K562 (cell line): ENCODE data around the gene LONRF2. TPM values are rescaled to one million over a fixed set of nuclear protein-coding genes. Genes with fewer than 3 reads are reported as not detected.
"Not testable (repeated sequence)": the region's sequence is repeated elsewhere in the genome, so short reads cannot be mapped to it uniquely, and the experiment has no call there.

ENCODE experiments used
- ATAC-seq: fragments of 200-7000 bp; cut with Tn5 transposase; 3 replicates; pipeline ENCODE4 v1.9.1; 2020; ENCODE audit warnings: moderate library complexity
- BruUV-seq: library from RNA; stranded (reverse); fragments of 400-500 nt; replicated peaks from 2 replicates; lab custom pipeline; 2021; lab: Mats Ljungman, UMichigan
- CTCF ChIA-PET: fragments of 300-600 bp; formaldehyde crosslinking; extraction: SDS; loops from one replicate; lab custom pipeline; 2021; ENCODE audit warnings: low intra/inter-chr PET ratio; lab: Yijun Ruan, JAX
- POLR2A ChIA-PET: fragments of 300-600, 350-650 bp; sonication (Branson Sonifier 250); formaldehyde crosslinking; extraction: SDS; loops from one replicate; lab custom pipeline; 2021; ENCODE audit warnings: antibody characterized with exemption, inconsistent platforms; lab: Yijun Ruan, JAX
- DNase-seq, 4 experiments: peaks; one replicate each; pipeline versions ENCODE4 v3.0.0 to v3.0.0-alpha.2; 2011 to 2018; ENCODE audit warnings: low spot score in 3 of 4, mixed read lengths in 3 of 4; ENCODE audit errors: extremely low read depth in 1 of 4
- FAIRE-seq: peaks from 2 replicates; lab custom pipeline; 2011; peaks lifted over from hg19 to GRCh38; lab: Jason Lieb, UNC
- H2AFZ ChIP-seq: 2 replicates; pipeline ENCODE4 v1.6.0; 2011; ENCODE audit warnings: low read depth, low read length, control low read depth, inconsistent platforms
- H3K27ac ChIP-seq: fragments of 200-600 bp; 3 replicates; pipeline ENCODE4 v1.8.0; 2011; ENCODE audit warnings: low read depth, mild to moderate bottlenecking, control low read depth, inconsistent platforms, low read length, moderate library complexity, mixed read lengths; ENCODE audit errors: extremely low read depth
- H3K27me3 ChIP-seq, 2 experiments: fragments of 300-600 bp in 1 of 2; 2 replicates in 1 of 2; 3 replicates in 1 of 2; pipeline versions ENCODE4 v1.6.0 to v1.8.0; 2011; ENCODE audit warnings: inconsistent platforms in 2 of 2, low read length in 2 of 2, mild to moderate bottlenecking in 1 of 2, mixed read lengths in 1 of 2, moderate library complexity in 1 of 2; ENCODE audit not compliant: control insufficient read depth in 2 of 2, insufficient read depth in 2 of 2
- H3K36me3 ChIP-seq: fragments of 300-600 bp; 3 replicates; pipeline ENCODE4 v1.8.0; 2011; ENCODE audit warnings: mild to moderate bottlenecking, low read length, inconsistent platforms; ENCODE audit not compliant: control insufficient read depth, insufficient read depth
- H3K4me1 ChIP-seq, 2 experiments: fragments of 200-600 bp in 1 of 2; replicated peaks in 1 of 2; 2 replicates in 1 of 2; 3 replicates in 1 of 2; pipeline versions ENCODE4 v1.5.1 to v1.8.0; 2011; ENCODE audit warnings: inconsistent platforms in 2 of 2, low read length in 2 of 2, mild to moderate bottlenecking in 1 of 2, mixed read lengths in 1 of 2, moderate library complexity in 1 of 2; ENCODE audit not compliant: control insufficient read depth in 2 of 2, insufficient read depth in 2 of 2
- H3K4me2 ChIP-seq: 2 replicates; pipeline ENCODE4 v1.6.1; 2011; ENCODE audit warnings: low read length, control low read depth, inconsistent platforms, mixed read lengths; ENCODE audit not compliant: insufficient read depth
- H3K4me3 ChIP-seq: fragments of 200-600 bp; sonication (generic), shearing (Covaris generic); 2 replicates; pipeline ENCODE4 v1.5.1; 2016; ENCODE audit warnings: control low read depth, inconsistent platforms
- H3K79me2 ChIP-seq: fragments of 200-600 bp; 3 replicates; pipeline ENCODE4 v1.8.0; 2011; ENCODE audit warnings: low read length, inconsistent platforms; ENCODE audit not compliant: control insufficient read depth, insufficient read depth
- H3K9ac ChIP-seq, 2 experiments: 2 replicates each; pipeline versions ENCODE4 v1.6.0 to v1.6.1; 2011; ENCODE audit warnings: low read depth in 2 of 2, low read length in 2 of 2, control low read depth in 1 of 2, inconsistent platforms in 1 of 2, mild to moderate bottlenecking in 1 of 2, mixed read lengths in 1 of 2; ENCODE audit not compliant: insufficient read depth in 1 of 2
- H3K9me1 ChIP-seq: one replicate; pipeline ENCODE4 v1.6.0; 2011; ENCODE audit warnings: inconsistent platforms, mild to moderate bottlenecking, low read length, moderate library complexity; ENCODE audit not compliant: control insufficient read depth, insufficient read depth
- H3K9me3 ChIP-seq: replicated peaks from 2 replicates; pipeline ENCODE4 v1.5.1; 2011; ENCODE audit warnings: low read depth, low read length, inconsistent platforms; ENCODE audit not compliant: control insufficient read depth, insufficient read depth
- H4K20me1 ChIP-seq: replicated peaks from 2 replicates; pipeline ENCODE4 v1.6.1; 2011; ENCODE audit warnings: low read length, inconsistent platforms, mixed read lengths; ENCODE audit not compliant: control insufficient read depth, insufficient read depth
- CHD4 ChIP-seq: fragments of 200-600 bp; sonication (generic); IDR thresholded peaks from 3 replicates; pipeline ENCODE4 v1.6.1; 2012; ENCODE audit warnings: low read depth, mild to moderate bottlenecking, mixed read lengths, low read length, inconsistent platforms; ENCODE audit not compliant: insufficient read depth, insufficient replicate concordance, poor library complexity, severe bottlenecking
- TEAD2 ChIP-seq: fragments of 450-650 bp; IDR thresholded peaks from 2 replicates; pipeline ENCODE4 v1.6.1; 2016; ENCODE audit warnings: missing genetic modification characterization, control low read depth, missing compliant biosample characterization
- ZNF444 ChIP-seq: fragments of 250-450 bp; sonication (Bioruptor Pico); IDR thresholded peaks from 2 replicates; pipeline ENCODE4 v1.4.0; 2020; ENCODE audit warnings: mild to moderate bottlenecking, moderate library complexity
- WGBS: fragments of 100-300 bp; shearing (Covaris generic); methylation state at CpG from one replicate; pipeline ENCODE4 v1.1.6; 2016; ENCODE audit warnings: low coverage, mixed read lengths; ENCODE audit not compliant: insufficient coverage; ENCODE audit errors: missing lambda C conversion rate; 5-methylcytosine and 5-hydroxymethylcytosine counted together
- in situ Hi-C: fragments of 300-500 bp; cut with MboI; formaldehyde crosslinking; loops from 4 replicates; pipeline ENCODE4 v1.15.0; 2018; ENCODE audit warnings: inconsistent platforms, mixed read lengths
- intact Hi-C: fragments of 100-400 bp; cut with micrococcal nuclease; formaldehyde crosslinking; loops from 2 replicates; pipeline ENCODE4 v1.14.2; 2022
- polyA plus RNA-seq, 8 experiments: library from polyadenylated mRNA; depleted of rRNA in 4 of 8; stranded (reverse) in 5 of 8; unstranded in 3 of 8; fragments of >200 nt; fragmentation: Nextera tagmentation in 2 of 8; fragmentation: Illumina TruSeq in 1 of 8; extraction: Ambion mirVana in 2 of 8; extraction: Trizol in 1 of 8; gene quantifications; 2 replicates each; pipeline versions ENCODE4 v1.2.1 to v1.2.3, GENCODE V29; 2011 to 2014; ENCODE audit warnings: inconsistent platforms in 1 of 8, missing spikeins in 1 of 8
- total RNA-seq, 7 experiments: library from RNA; depleted of rRNA in 6 of 7; stranded (reverse); fragments of >200 nt in 6 of 7; fragmentation: Illumina TruSeq in 2 of 7; extraction: Trizol in 2 of 7; gene quantifications; 2 replicates each; pipeline versions ENCODE4 v1.2.1 to v1.2.3, GENCODE V29; 2011 to 2021; ENCODE audit warnings: low replicate concordance in 1 of 7

LONRF2 gene
- total and polyA plus RNA-seq, 9 of the 15 experiments (the other 6 are each of a cell fraction or from before 2014, with no cell fraction given): 0.35 to 5.0 (median 2.7) TPM

DNA sequence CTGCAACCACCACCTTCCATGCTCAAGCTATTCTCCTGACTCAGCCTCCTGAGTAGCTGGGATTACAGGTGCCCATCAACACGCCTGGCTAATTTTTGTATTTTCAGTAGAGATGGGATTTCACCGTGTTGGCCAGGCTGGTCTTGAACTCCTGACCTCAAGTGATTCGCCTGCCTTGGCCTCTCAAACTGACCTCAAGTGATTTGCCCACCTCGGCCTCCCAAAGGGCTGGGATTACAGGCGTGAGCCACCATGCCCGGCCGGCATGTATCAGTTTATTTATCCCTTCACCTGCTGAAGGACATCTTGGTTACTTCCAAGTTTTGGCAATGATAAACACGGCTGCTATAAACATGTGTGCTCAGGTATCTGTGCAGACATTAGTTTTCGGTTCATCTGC lies 73.7 kb downstream of the LONRF2 start:
- H3K36me3 ChIP-seq, H3K4me2 ChIP-seq, H4K20me1 ChIP-seq, H3K9ac ChIP-seq, H3K4me3 ChIP-seq, H3K27ac ChIP-seq, BruUV-seq, H3K4me1 ChIP-seq, CTCF ChIA-PET, H3K79me2 ChIP-seq, H3K9me1 ChIP-seq, ATAC-seq, DNase-seq, FAIRE-seq, H2AFZ ChIP-seq, H3K9me3 ChIP-seq: not testable (repeated sequence)
- in situ Hi-C loops (loop anchor here (5.0 to 25.0 kb wide), 2 partner anchors 536 to 686 kb away; no protein-coding TSS in a partner anchor), intact Hi-C loops (loop anchor here (10.0 kb wide), 2 partner anchors 424 to 524 kb away; no protein-coding TSS in a partner anchor)
- 1% methylated on average over 9 of the region's 9 CpGs for WGBS
- POLR2A ChIA-PET: interaction anchor here (0.5 kb wide), 1 partner anchor 442 kb away, joined by 3 read pairs; no protein-coding TSS in a partner anchor
- H3K27me3 ChIP-seq: peaks cover 11 to 58% of the 10 kb centered on the region in 2 experiments; a peak in 4 of 5 replicates

DNA sequence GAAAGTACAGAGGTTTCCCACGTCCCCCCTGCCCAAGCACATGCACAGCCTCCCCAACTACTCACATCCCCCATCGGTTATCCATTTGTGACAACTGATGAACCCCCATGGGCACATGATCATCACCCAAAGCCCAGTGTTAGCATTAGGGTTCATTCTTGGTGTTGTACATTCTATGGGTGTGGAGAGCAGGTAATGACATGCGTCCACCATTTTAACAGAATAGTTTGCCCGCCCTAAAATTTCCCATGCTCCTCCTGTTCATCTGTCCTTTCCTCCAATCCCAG lies 74.3 kb downstream of the LONRF2 start:
- CTCF ChIA-PET: no interaction called here
- BruUV-seq: no TSS peak
- H3K4me1 ChIP-seq: no peaks in the 10 kb centered on the region

More for the DNA sequence above, 74.3 kb downstream of the LONRF2 start:
- ATAC-seq (no peak), DNase-seq (no peak)
- no peaks in the 10 kb centered on the region for H3K36me3 ChIP-seq
- H3K9me1 ChIP-seq: no peaks in the 10 kb centered on the region
- 0 out of 2 replicates have a peak, but pooled peaks cover 4% of the 10 kb centered on the region for H4K20me1 ChIP-seq
- no peaks in the 10 kb centered on the region for H3K79me2 ChIP-seq
- no peak overlapping the region for H3K4me3 ChIP-seq
- H3K27me3 ChIP-seq: peaks cover 7 to 52% of the 10 kb centered on the region in 2 experiments; a peak in 4 of 5 replicates
- in situ Hi-C loops: loop anchor here (5.0 to 25.0 kb wide), 2 partner anchors 536 to 686 kb away; no protein-coding TSS in a partner anchor
- TF ChIP-seq ZNF444 (CRISPR knock-in tag): no peak
- TF ChIP-seq TEAD2 (tag): no peak
- TF ChIP-seq CHD4: no peak
- TF ChIP-seq, all 486 proteins: peak for 0
- FAIRE-seq: no peak
- H3K9ac ChIP-seq: no peak overlapping the region
- WGBS: 2% methylated on average over 4 of the region's 4 CpGs
- no peak overlapping the region for H2AFZ ChIP-seq
- intact Hi-C loops: loop anchor here (10.0 kb wide), 2 partner anchors 423 to 523 kb away; no protein-coding TSS in a partner anchor
- no peak overlapping the region for H3K4me2 ChIP-seq
- POLR2A ChIA-PET: no interaction called here
- no peaks in the 10 kb centered on the region for H3K9me3 ChIP-seq
- no peak overlapping the region for H3K27ac ChIP-seq
